Naive B cell (primary cell): ENCODE data around the gene FGB. TPM values are rescaled to one million over a fixed set of nuclear protein-coding genes. Genes with fewer than 3 reads are reported as not detected.

Source experiments
- polyA plus RNA-seq, 6 donors: library from polyadenylated mRNA; unstranded; fragments of 300-500 nt; fragmentation: Illumina TruSeq; gene quantifications; one replicate each; pipeline ENCODE4 v1.2.3, GENCODE V29; 2021; ENCODE audit warnings: low read depth in 6 of 6

The FGB gene
- polyA plus RNA-seq, 6 donors from 2014 or later: not detected

Other genes starting within 250 kb of the FGB start
- under 1 TPM in 5 of 6 donors, not detected in 1; 0.08 to 0.44 (median 0.26) TPM for gene DCHS2, start 71.2 kb upstream of the FGB start, polyA plus RNA-seq
- 100 to 1,000 TPM in 1 of 6 donors, 10 to 100 TPM in 5; 80.1 to 122 (median 96.0) TPM for gene PLRG1, start 12.6 kb upstream of the FGB start, polyA plus RNA-seq
- not detected for gene FGA, start 27.7 kb downstream of the FGB start, polyA plus RNA-seq
- not detected for gene FGG, start 49.6 kb downstream of the FGB start, polyA plus RNA-seq
- gene LRAT, start 181.0 kb downstream of the FGB start, polyA plus RNA-seq: not detected
- gene RBM46, start 218.3 kb downstream of the FGB start, polyA plus RNA-seq: not detected